Esophagus squamous epithelium (tissue), 5 donors: ENCODE data around the gene ATPAF1. TPM values are rescaled to one million over a fixed set of nuclear protein-coding genes. Genes with fewer than 3 reads are reported as not detected.
"Not testable (repeated sequence)": the region's sequence is repeated elsewhere in the genome, so short reads cannot be mapped to it uniquely, and the experiment has no call there.

ENCODE experiments used
- DNase-seq: peaks from one replicate; lab custom pipeline; 2025; lab: John Stamatoyannopoulos, UW
- H3K27ac ChIP-seq, 4 donors: fragments of 200-600 bp; sonication (generic); one replicate each; pipeline ENCODE4 v1.5.1; 2016 to 2019; ENCODE audit warnings: mild to moderate bottlenecking in 1 of 4
- H3K27me3 ChIP-seq, 4 donors: fragments of 200-600 bp; sonication (generic); 1 replicate in 3 of 4; 2 replicates in 1 of 4; pipeline versions ENCODE4 v1.5.1 to v1.6.0; 2017 to 2021; ENCODE audit warnings: antibody characterized with exemption in 1 of 4
- H3K36me3 ChIP-seq, 3 donors: fragments of 200-600 bp; sonication (generic); one replicate each; pipeline ENCODE4 v1.5.1; 2016 to 2019
- H3K4me1 ChIP-seq, 3 donors: fragments of 200-600 bp; sonication (generic); one replicate each; pipeline ENCODE4 v1.5.1; 2017 to 2019
- H3K4me3 ChIP-seq, 4 donors: fragments of 200-600 bp; sonication (generic); 1 replicate in 3 of 4; 2 replicates in 1 of 4; pipeline ENCODE4 v1.5.1; 2016 to 2019; ENCODE audit warnings: mild to moderate bottlenecking in 2 of 4, moderate library complexity in 1 of 4
- H3K9me3 ChIP-seq, 3 donors: fragments of 200-600 bp; sonication (generic); one replicate each; pipeline ENCODE4 v1.5.1; 2016 to 2019
- CTCF ChIP-seq, 6 experiments: fragments of 450-650 bp in 4 of 6; fragments of 200-600 bp in 2 of 6; sonication (generic) in 2 of 6; IDR thresholded peaks; one replicate each; pipeline ENCODE4 v1.5.1; 2016 to 2019; ENCODE audit warnings: antibody characterized with exemption in 6 of 6, mild to moderate bottlenecking in 4 of 6, moderate library complexity in 4 of 6
- POLR2A ChIP-seq, 4 donors: fragments of 450-650 bp; IDR thresholded peaks; one replicate each; pipeline ENCODE4 v1.6.1; 2017; ENCODE audit warnings: antibody characterized with exemption in 4 of 4, mild to moderate bottlenecking in 4 of 4, moderate library complexity in 3 of 4
- WGBS, 2 donors: methylation state at CpG; one replicate each; pipeline ENCODE4 v1.1.5; 2018; 5-methylcytosine and 5-hydroxymethylcytosine counted together
- intact Hi-C: fragments of 100-400 bp; cut with DNase I; formaldehyde crosslinking; loops from one replicate; pipeline ENCODE4 v1.15.0; 2022
- total RNA-seq, 4 donors: library from RNA; depleted of rRNA; stranded (reverse); fragments of >200 nt; gene quantifications; one replicate each; pipeline ENCODE4 v1.1.0, GENCODE V29; 2016
- donor health status: DM: yes; HTN: yes; CAD: no.

ATPAF1 gene
- total RNA-seq, 4 donors from 2014 or later = 25.7 to 39.1 (median 32.8) TPM

- intact Hi-C loops = no loop called here
- Histone ChIP-seq H3K27me3 (no peaks in the 10 kb centered on the region), H3K27ac (no peak overlapping the region), H3K4me3 (no peak overlapping the region), H3K36me3 (peaks cover 0 to 90% (median 8%) of the 10 kb centered on the region in 3 donors), H3K9me3 (no peaks in the 10 kb centered on the region), H3K4me1 (peaks cover 0 to 22% (median 0%) of the 10 kb centered on the region in 3 donors)
- no peak for TF ChIP-seq POLR2A (IDR thresholded peaks at IDR 0.05)
- no peak for TF ChIP-seq CTCF (IDR thresholded peaks at IDR 0.05)
- DNase-seq = no peak
Observed at GRCh38 chr1:46655848-46656247, 12.3 kb downstream of the ATPAF1 start.

- H3K27me3 ChIP-seq, H3K9me3 ChIP-seq, intact Hi-C loops, H3K4me3 ChIP-seq, H3K27ac ChIP-seq, DNase-seq: not testable (repeated sequence)
- Histone ChIP-seq H3K36me3 (peaks cover 0 to 92% (median 8%) of the 10 kb centered on the region in 3 donors), H3K4me1 (peaks cover 0 to 22% (median 0%) of the 10 kb centered on the region in 3 donors)
- 96% methylated on average over 2 of the region's 2 CpGs for WGBS, 2 donors
Observed at GRCh38 chr1:46654698-46655097, 13.5 kb downstream of the ATPAF1 start.

- TF ChIP-seq CTCF (IDR thresholded peaks at IDR 0.05) = no peak
- TF ChIP-seq POLR2A (IDR thresholded peaks at IDR 0.05) = no peak
- peaks cover 0 to 12% (median 7%) of the 10 kb centered on the region in 3 donors for H3K9me3 ChIP-seq
- no peak overlapping the region for H3K4me3 ChIP-seq
- H3K4me1 ChIP-seq = peaks cover 0 to 22% (median 0%) of the 10 kb centered on the region in 3 donors
- peak overlapping the region in 3 of 4 donors; percentile 56 to 67 (median 65) for H3K27ac ChIP-seq
- intact Hi-C loops = no loop called here
- H3K36me3 ChIP-seq = peaks cover 0 to 94% (median 13%) of the 10 kb centered on the region in 3 donors
- 62 to 100% methylated on average over 1 of the region's 1 CpG for WGBS, 2 donors
- no peak for DNase-seq
- H3K27me3 ChIP-seq = no peaks in the 10 kb centered on the region
Observed at GRCh38 chr1:46654012-46654411, 14.2 kb downstream of the ATPAF1 start.

GRCh38 chr1:46653405-46653958 is 14.7 kb downstream of the ATPAF1 start:
- no peaks in the 10 kb centered on the region for H3K27me3 ChIP-seq
- peaks cover 0 to 22% (median 0%) of the 10 kb centered on the region in 3 donors for H3K4me1 ChIP-seq
- H3K27ac ChIP-seq = peak overlapping the region; percentile 8 to 67 (median 60)
- H3K9me3 ChIP-seq = peaks cover 0 to 12% (median 7%) of the 10 kb centered on the region in 3 donors
- 65 to 72% methylated on average over 2 of the region's 2 CpGs for WGBS, 2 donors
- no peak overlapping the region for H3K4me3 ChIP-seq
- intact Hi-C loops = no loop called here
- TF ChIP-seq POLR2A (IDR thresholded peaks at IDR 0.05) (no peak), CTCF (IDR thresholded peaks at IDR 0.05) (no peak)
- no peak for DNase-seq
- H3K36me3 ChIP-seq = peaks cover 0 to 94% (median 13%) of the 10 kb centered on the region in 3 donors

GRCh38 chr1:46652321-46653100 is 15.7 kb downstream of the ATPAF1 start:
- intact Hi-C loops = no loop called here
- DNase-seq = no peak
- Histone ChIP-seq H3K4me1 (peaks cover 0 to 22% (median 0%) of the 10 kb centered on the region in 3 donors), H3K27ac (peak overlapping the region; percentile 8 to 67 (median 42)), H3K9me3 (peaks cover 0 to 12% (median 7%) of the 10 kb centered on the region in 3 donors), H3K36me3 (peaks cover 0 to 94% (median 10%) of the 10 kb centered on the region in 3 donors), H3K4me3 (no peak overlapping the region), H3K27me3 (no peaks in the 10 kb centered on the region)
- WGBS, 2 donors = 60 to 63% methylated on average over 6 of the region's 6 CpGs
- TF ChIP-seq POLR2A (IDR thresholded peaks at IDR 0.05) (no peak), CTCF (IDR thresholded peaks at IDR 0.05) (no peak)

- Histone ChIP-seq H3K36me3 (peaks cover 0 to 93% (median 4%) of the 10 kb centered on the region in 3 donors), H3K4me1 (peaks cover 0 to 22% (median 0%) of the 10 kb centered on the region in 3 donors), H3K9me3 (peaks cover 0 to 12% (median 7%) of the 10 kb centered on the region in 3 donors)
- DNase-seq, H3K4me3 ChIP-seq, intact Hi-C loops, H3K27me3 ChIP-seq, H3K27ac ChIP-seq: not testable (repeated sequence)
- WGBS, 2 donors = 80 to 100% methylated on average over 1 to 2 of the region's 3 CpGs
Observed at GRCh38 chr1:46651152-46651551, 17.0 kb downstream of the ATPAF1 start.
